Adrenal gland (tissue), 5 donors: ENCODE data around the gene AUTS2.

Source experiments
- CTCF ChIP-seq, 6 experiments: fragments of 450-650 bp in 4 of 6; fragments of 200-600 bp in 2 of 6; sonication (generic) in 1 of 6; IDR thresholded peaks; 1 replicate in 5 of 6; 2 replicates in 1 of 6; pipeline versions ENCODE4 v1.5.1 to v1.8.0; 2016 to 2021; ENCODE audit warnings: antibody characterized with exemption in 6 of 6, mild to moderate bottlenecking in 2 of 6, moderate library complexity in 1 of 6
- POLR2A ChIP-seq, 2 donors: fragments of 450-650 bp; IDR thresholded peaks; one replicate each; pipeline ENCODE4 v1.6.1; 2017; ENCODE audit warnings: antibody characterized with exemption in 2 of 2, mild to moderate bottlenecking in 2 of 2, moderate library complexity in 1 of 2
- donor health status: DM: no; HTN: no; CAD: no.

GRCh38 chr7:70214071-70214470 is 615.8 kb downstream of the AUTS2 start:
- TF ChIP-seq CTCF (IDR thresholded peaks at IDR 0.05) (no peak), POLR2A (IDR thresholded peaks at IDR 0.05) (no peak)
